Large intestine (tissue), 3 donors: ENCODE results near the gene RBM5. TPM values are rescaled to one million over a fixed set of nuclear protein-coding genes. Genes with fewer than 3 reads are reported as not detected.

ENCODE experiments used
- DNase-seq, 2 donors: peaks; one replicate each; pipeline versions ENCODE4 v3.0.0 to v3.0.0-alpha.2; 2013
- H3K27ac ChIP-seq: one replicate; pipeline ENCODE4 v1.5.1; 2013; ENCODE audit warnings: low read length
- H3K27me3 ChIP-seq: 2 replicates; pipeline ENCODE4 v1.6.1; 2013; ENCODE audit warnings: low read length; ENCODE audit not compliant: control insufficient read depth, insufficient read depth
- H3K36me3 ChIP-seq: 2 replicates; pipeline ENCODE4 v1.6.1; 2013; ENCODE audit warnings: low read length; ENCODE audit not compliant: control insufficient read depth, insufficient read depth
- H3K4me1 ChIP-seq: one replicate; pipeline ENCODE4 v1.6.1; 2013; ENCODE audit warnings: low read length; ENCODE audit not compliant: control insufficient read depth, insufficient read depth
- H3K4me3 ChIP-seq: one replicate; pipeline ENCODE4 v1.5.1; 2013; ENCODE audit warnings: low read length
- H3K9me3 ChIP-seq: one replicate; pipeline ENCODE4 v1.6.1; 2013; ENCODE audit warnings: mild to moderate bottlenecking, low read depth, low read length, moderate library complexity; ENCODE audit not compliant: control insufficient read depth
- WGBS: methylation state at CpG from one replicate; pipeline ENCODE4 v1.1.5; 2013; ENCODE audit warnings: low lambda C conversion rate; ENCODE audit not compliant: insufficient coverage; 5-methylcytosine and 5-hydroxymethylcytosine counted together
- polyA plus RNA-seq: library from polyadenylated mRNA; unstranded; fragments of 120-200 nt; gene quantifications from one replicate; pipeline ENCODE4 v1.2.1, GENCODE V29; 2013

RBM5 gene
- polyA plus RNA-seq, 1 donor, result 272 TPM

- Histone ChIP-seq H3K4me3 (no peak overlapping the region), H3K9me3 (no peaks in the 10 kb centered on the region), H3K27ac (no peak overlapping the region), H3K4me1 (peaks cover 51% of the 10 kb centered on the region), H3K36me3 (no peaks in the 10 kb centered on the region), H3K27me3 (peaks cover 56% of the 10 kb centered on the region)
- no peak for DNase-seq
- no CpG with 5 or more reads among the region's 7 CpGs for WGBS
Measured at GRCh38 chr3:50160561-50160983, 71.9 kb downstream of the RBM5 start.

GRCh38 chr3:50161320-50161719 lies 72.6 kb downstream of the RBM5 start:
- DNase-seq, result no peak
- no CpG with 5 or more reads among the region's 13 CpGs for WGBS
- no peak overlapping the region for H3K4me3 ChIP-seq
- H3K27ac ChIP-seq, result no peak overlapping the region
- H3K9me3 ChIP-seq, result no peaks in the 10 kb centered on the region
- peaks cover 49% of the 10 kb centered on the region for H3K27me3 ChIP-seq
- H3K36me3 ChIP-seq, result no peaks in the 10 kb centered on the region
- H3K4me1 ChIP-seq, result peaks cover 52% of the 10 kb centered on the region

- Histone ChIP-seq H3K36me3 (no peaks in the 10 kb centered on the region), H3K4me3 (no peak overlapping the region), H3K27me3 (peaks cover 39% of the 10 kb centered on the region), H3K27ac (no peak overlapping the region), H3K4me1 (peaks cover 56% of the 10 kb centered on the region), H3K9me3 (no peaks in the 10 kb centered on the region)
- WGBS, result no CpG with 5 or more reads among the region's 5 CpGs
- no peak for DNase-seq
Measured at GRCh38 chr3:50162034-50162883, 73.5 kb downstream of the RBM5 start.

GRCh38 chr3:50163572-50164455 lies 75.1 kb downstream of the RBM5 start:
- DNase-seq, result peak in 1 of 2 donors; percentile 28
- Histone ChIP-seq H3K36me3 (no peaks in the 10 kb centered on the region), H3K27ac (peak overlapping the region; percentile 60), H3K4me3 (no peak overlapping the region), H3K4me1 (peaks cover 50% of the 10 kb centered on the region), H3K9me3 (no peaks in the 10 kb centered on the region), H3K27me3 (peaks cover 30% of the 10 kb centered on the region)
- WGBS, result no CpG with 5 or more reads among the region's 8 CpGs

- Histone ChIP-seq H3K36me3 (no peaks in the 10 kb centered on the region), H3K4me3 (no peak overlapping the region), H3K4me1 (peaks cover 50% of the 10 kb centered on the region), H3K9me3 (no peaks in the 10 kb centered on the region), H3K27ac (peak overlapping the region; percentile 60), H3K27me3 (peaks cover 25% of the 10 kb centered on the region)
- DNase-seq, result no peak
- no CpG with 5 or more reads among the region's 1 CpG for WGBS
Measured at GRCh38 chr3:50164481-50164880, 75.8 kb downstream of the RBM5 start.

- Histone ChIP-seq H3K27me3 (peaks cover 21% of the 10 kb centered on the region), H3K9me3 (no peaks in the 10 kb centered on the region), H3K27ac (peak overlapping the region; percentile 60), H3K4me1 (peaks cover 50% of the 10 kb centered on the region), H3K4me3 (no peak overlapping the region), H3K36me3 (no peaks in the 10 kb centered on the region)
- DNase-seq, result no peak
- no CpG with 5 or more reads among the region's 7 CpGs for WGBS
Measured at GRCh38 chr3:50164984-50165909, 76.5 kb downstream of the RBM5 start.

GRCh38 chr3:50165910-50166538 lies 77.3 kb downstream of the RBM5 start:
- H3K4me3 ChIP-seq, result no peak overlapping the region
- peaks cover 44% of the 10 kb centered on the region for H3K4me1 ChIP-seq
- 0% methylated on average over 3 of the region's 15 CpGs for WGBS
- no peaks in the 10 kb centered on the region for H3K36me3 ChIP-seq
- peaks cover 21% of the 10 kb centered on the region for H3K27me3 ChIP-seq
- H3K9me3 ChIP-seq, result no peaks in the 10 kb centered on the region
- H3K27ac ChIP-seq, result peak overlapping the region; percentile 60
- DNase-seq, result peak in 1 of 2 donors; percentile 51

GRCh38 chr3:50166620-50167019 lies 77.9 kb downstream of the RBM5 start:
- H3K27me3 ChIP-seq, result peaks cover 21% of the 10 kb centered on the region
- no peak overlapping the region for H3K4me3 ChIP-seq
- 60% methylated on average over 1 of the region's 6 CpGs for WGBS
- no peaks in the 10 kb centered on the region for H3K9me3 ChIP-seq
- H3K36me3 ChIP-seq, result no peaks in the 10 kb centered on the region
- no peak overlapping the region for H3K27ac ChIP-seq
- DNase-seq, result no peak
- H3K4me1 ChIP-seq, result peaks cover 42% of the 10 kb centered on the region

- no peaks in the 10 kb centered on the region for H3K9me3 ChIP-seq
- H3K4me1 ChIP-seq, result peaks cover 43% of the 10 kb centered on the region
- no peak overlapping the region for H3K27ac ChIP-seq
- no CpG with 5 or more reads among the region's 16 CpGs for WGBS
- no peak for DNase-seq
- no peak overlapping the region for H3K4me3 ChIP-seq
- no peaks in the 10 kb centered on the region for H3K36me3 ChIP-seq
- H3K27me3 ChIP-seq, result peaks cover 17% of the 10 kb centered on the region
Measured at GRCh38 chr3:50167069-50167840, 78.5 kb downstream of the RBM5 start.
